HFFc6 (cell line): ENCODE measurements around the gene HAGHL. TPM values are rescaled to one million over a fixed set of nuclear protein-coding genes. Genes with fewer than 3 reads are reported as not detected.

Experiments used
- DNase-seq: peaks from one replicate; pipeline ENCODE4 v3.0.0-alpha.2; 2018
- H3K27ac Mint-ChIP-seq: 2 replicates; pipeline ENCODE4 v1.8.0; 2020; ENCODE audit warnings: mild to moderate bottlenecking, mixed read lengths
- H3K27me3 Mint-ChIP-seq: 2 replicates; pipeline ENCODE4 v1.8.0; 2021; ENCODE audit warnings: mild to moderate bottlenecking, moderate library complexity, mixed read lengths; ENCODE audit not compliant: insufficient read depth
- H3K36me3 Mint-ChIP-seq: 2 replicates; pipeline ENCODE4 v1.8.0; 2021; ENCODE audit warnings: low read depth, mixed read lengths
- H3K4me1 Mint-ChIP-seq: 2 replicates; pipeline ENCODE4 v1.8.0; 2020; ENCODE audit warnings: low read depth, mixed read lengths
- H3K4me3 Mint-ChIP-seq: 2 replicates; pipeline ENCODE4 v1.8.0; 2020; ENCODE audit warnings: mild to moderate bottlenecking, moderate library complexity, mixed read lengths
- H3K9me3 Mint-ChIP-seq: 2 replicates; pipeline ENCODE4 v1.8.0; 2020; ENCODE audit warnings: mild to moderate bottlenecking, mixed read lengths
- CTCF ChIP-seq: fragments of 200-600 bp; sonication (generic); IDR thresholded peaks from 2 replicates; pipeline ENCODE4 v1.5.0; 2021; ENCODE audit warnings: antibody characterized with exemption, mild to moderate bottlenecking
- total RNA-seq, 6 experiments: library from RNA; stranded (reverse); fragmentation: NEBNext Ultra II Directional; extraction: Animal tissue kit (Norgen Biotek cat#: 25700); gene quantifications; 2 replicates in 1 of 6; 3 replicates in 5 of 6; pipeline ENCODE4 v1.2.3, GENCODE V29; 2021

Gene HAGHL
- total RNA-seq, 6 experiments from 2014 or later, result 11.4 to 16.6 (median 14.1) TPM

- no peak overlapping the region for H3K4me3 Mint-ChIP-seq
- no peak for DNase-seq
- H3K4me1 Mint-ChIP-seq, result no peaks in the 10 kb centered on the region; the same call in 1 of the 2 replicates
- H3K27ac Mint-ChIP-seq, result no peak overlapping the region
- H3K9me3 Mint-ChIP-seq, result no peaks in the 10 kb centered on the region
- H3K36me3 Mint-ChIP-seq, result no peaks in the 10 kb centered on the region
- H3K27me3 Mint-ChIP-seq, result peaks cover 38% of the 10 kb centered on the region
- TF ChIP-seq CTCF, result no peak
These were observed 22.1 kb upstream of the HAGHL start for GRCh38 chr16:704552-705380.

GRCh38 chr16:705431-706188, 21.3 kb upstream of the HAGHL start, which contains the start of gene FBXL16:
FBXL16 (minus strand) TSS chr16:705801; CDS start chr16:697405, 8,396 bp downstream.
- no peaks in the 10 kb centered on the region for H3K36me3 Mint-ChIP-seq
- peaks cover 5% of the 10 kb centered on the region; the same call in 1 of the 2 replicates for H3K4me1 Mint-ChIP-seq
- no peak for TF ChIP-seq CTCF
- H3K27ac Mint-ChIP-seq, result no peak within 1 kb of the TSS
- H3K27me3 Mint-ChIP-seq, result peaks cover 38% of the 10 kb centered on the region
- no peaks in the 10 kb centered on the region for H3K9me3 Mint-ChIP-seq
- DNase-seq, result no peak
- no peak within 1 kb of the TSS for H3K4me3 Mint-ChIP-seq

GRCh38 chr16:706189-707061, 20.5 kb upstream of the HAGHL start:
- H3K27me3 Mint-ChIP-seq, result peaks cover 37% of the 10 kb centered on the region

GRCh38 chr16:707062-707538, 19.8 kb upstream of the HAGHL start:
- Mint-ChIP-seq H3K4me1 (peaks cover 5% of the 10 kb centered on the region; the same call in 1 of the 2 replicates), H3K9me3 (no peaks in the 10 kb centered on the region), H3K36me3 (no peaks in the 10 kb centered on the region), H3K27me3 (peaks cover 36% of the 10 kb centered on the region), H3K27ac (no peak overlapping the region), H3K4me3 (no peak overlapping the region)
- no peak for TF ChIP-seq CTCF
- no peak for DNase-seq

More at GRCh38 chr16:706189-707061, 20.5 kb upstream of the HAGHL start:
- Mint-ChIP-seq H3K27ac (no peak overlapping the region), H3K36me3 (no peaks in the 10 kb centered on the region), H3K4me3 (no peak overlapping the region), H3K9me3 (no peaks in the 10 kb centered on the region), H3K4me1 (peaks cover 5% of the 10 kb centered on the region; the same call in 1 of the 2 replicates)
- no peak for DNase-seq
- TF ChIP-seq CTCF, result 0 out of 2 replicates have a peak, but pooled peaks have one; percentile 7

- Mint-ChIP-seq H3K36me3 (no peaks in the 10 kb centered on the region), H3K27ac (no peak overlapping the region), H3K4me1 (peaks cover 13% of the 10 kb centered on the region), H3K4me3 (no peak overlapping the region), H3K9me3 (no peaks in the 10 kb centered on the region), H3K27me3 (peaks cover 29% of the 10 kb centered on the region)
- no peak for DNase-seq
- TF ChIP-seq CTCF, result no peak
These were observed 18.9 kb upstream of the HAGHL start for GRCh38 chr16:708019-708418.
